ENCODE measurements around the gene TMEM35B. TPM values are rescaled to one million over a fixed set of nuclear protein-coding genes. Genes with fewer than 3 reads are reported as not detected.
"Not testable (repeated sequence)": the region's sequence is repeated elsewhere in the genome, so short reads cannot be mapped to it uniquely, and the experiment has no call there.

TMEM35B gene
- total RNA-seq, 2 experiments from 2014 or later = 26.5 to 28.8 TPM

GRCh38 chr1:34988581-34988980, 3.4 kb upstream of the TMEM35B start:
- Mint-ChIP-seq H3K36me3 (peaks cover 7% of the 10 kb centered on the region), H3K9me3 (no peaks in the 10 kb centered on the region), H3K4me3 (no peak overlapping the region), H3K27me3 (no peaks in the 10 kb centered on the region), H3K4me1 (ENCODE audit: low read depth) (peaks cover 31% of the 10 kb centered on the region), H3K27ac (no peak overlapping the region)
- no peak for DNase-seq
- intact Hi-C loops (cut with micrococcal nuclease) = loop anchor here (5.0 to 10.0 kb wide), 2 partner anchors 124 to 194 kb away; no protein-coding TSS in a partner anchor
- CTCF ChIA-PET = no interaction called here
- POLR2A ChIA-PET = no interaction called here

DNA sequence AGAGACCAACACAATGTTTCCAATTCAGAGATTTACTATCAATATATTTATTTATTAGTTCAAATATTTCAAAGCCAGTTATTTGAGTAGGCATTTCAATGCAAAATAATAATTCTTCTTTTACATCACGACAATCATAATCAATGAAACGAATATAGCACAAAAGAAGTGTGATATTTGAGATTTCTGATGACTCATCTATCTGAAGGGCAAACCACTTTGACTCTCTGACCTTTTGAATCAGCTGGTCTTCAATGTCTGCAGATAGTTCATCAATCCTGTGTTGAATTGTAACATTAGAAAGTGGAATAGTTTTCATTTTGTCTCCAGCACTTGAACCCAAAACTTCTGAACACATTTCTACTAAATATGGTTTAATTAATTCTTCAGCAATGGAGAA, 3.0 kb upstream of the TMEM35B start:
- DNase-seq = no peak
- Mint-ChIP-seq H3K27ac (no peak overlapping the region), H3K9me3 (no peaks in the 10 kb centered on the region), H3K4me3 (no peak overlapping the region), H3K27me3 (no peaks in the 10 kb centered on the region), H3K36me3 (peaks cover 7% of the 10 kb centered on the region), H3K4me1 (ENCODE audit: low read depth) (peaks cover 32% of the 10 kb centered on the region)
- CTCF ChIA-PET = no interaction called here
- POLR2A ChIA-PET = no interaction called here
- intact Hi-C loops (cut with micrococcal nuclease) = loop anchor here (5.0 to 10.0 kb wide), 2 partner anchors 123 to 194 kb away; no protein-coding TSS in a partner anchor

GRCh38 chr1:34987018-34987417, 1.9 kb upstream of the TMEM35B start:
- Mint-ChIP-seq H3K9me3 (no peaks in the 10 kb centered on the region), H3K36me3 (peaks cover 12% of the 10 kb centered on the region), H3K27me3 (no peaks in the 10 kb centered on the region), H3K27ac (no peak overlapping the region), H3K4me1 (ENCODE audit: low read depth) (peaks cover 38% of the 10 kb centered on the region), H3K4me3 (no peak overlapping the region)
- no peak for DNase-seq
- intact Hi-C loops (cut with micrococcal nuclease) = loop anchor here (5.0 to 10.0 kb wide), 2 partner anchors 122 to 195 kb away; no protein-coding TSS in a partner anchor
- ChIA-PET CTCF (interaction anchor here (1.6 kb wide), 1 partner anchor 9 kb away, joined by 3 read pairs; no protein-coding TSS in a partner anchor), POLR2A (no interaction called here)

DNA sequence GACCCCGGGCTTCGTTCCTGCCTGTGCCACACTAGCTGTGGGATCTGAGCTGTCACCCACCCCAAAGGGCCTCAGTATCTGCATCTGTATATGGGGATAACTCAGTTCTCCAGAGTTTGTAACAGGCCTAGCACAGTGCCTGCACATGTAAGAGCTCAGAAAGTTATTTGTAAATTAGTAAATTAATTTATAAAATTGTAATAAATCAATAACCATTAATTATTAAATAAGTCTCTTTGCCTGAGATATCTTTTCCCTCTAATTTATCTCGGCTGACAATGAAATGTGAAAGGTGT, 410 bp upstream of the TMEM35B start:
- Mint-ChIP-seq H3K4me3 (peak overlapping the region; percentile 97), H3K36me3 (peaks cover 22% of the 10 kb centered on the region), H3K27ac (peak overlapping the region; percentile 91), H3K4me1 (ENCODE audit: low read depth) (peaks cover 46% of the 10 kb centered on the region)
- CTCF ChIA-PET = interaction anchor here (1.4 to 2.6 kb wide), 7 partner anchors 11 to 730 kb away, joined by 3 to 24 read pairs (median 4); partner anchors contain the start of gene SMIM12
- DNase-seq, H3K27me3 Mint-ChIP-seq, H3K9me3 Mint-ChIP-seq: not testable (repeated sequence)
- intact Hi-C loops (cut with micrococcal nuclease) = loop anchor here (5.0 to 10.0 kb wide), 2 partner anchors 121 to 197 kb away; no protein-coding TSS in a partner anchor
- POLR2A ChIA-PET = interaction anchor here (0.8 to 2.1 kb wide), 9 partner anchors 13 to 784 kb away, joined by 3 to 7 read pairs (median 4); partner anchors contain the start of genes CLSPN, SMIM12, ZMYM1 and ZMYM6

GRCh38 chr1:34984435-34984792, 733 bp downstream of the TMEM35B start:
- CTCF ChIA-PET = interaction anchor here (1.0 to 2.6 kb wide), 8 partner anchors 9 to 731 kb away, joined by 3 to 24 read pairs (median 4); partner anchors contain the start of gene SMIM12
- Mint-ChIP-seq H3K36me3 (peaks cover 22% of the 10 kb centered on the region), H3K9me3 (no peaks in the 10 kb centered on the region), H3K27me3 (no peaks in the 10 kb centered on the region), H3K4me1 (ENCODE audit: low read depth) (peaks cover 46% of the 10 kb centered on the region), H3K27ac (peak overlapping the region; percentile 89), H3K4me3 (peak overlapping the region; percentile 97)
- DNase-seq = no peak
- POLR2A ChIA-PET = interaction anchor here (1.2 to 2.1 kb wide), 7 partner anchors 95 to 785 kb away, joined by 3 to 7 read pairs (median 4); partner anchors contain the start of genes CLSPN, SMIM12 and ZMYM1
- intact Hi-C loops (cut with micrococcal nuclease) = loop anchor here (10.0 kb wide), 1 partner anchor 120 kb away; no protein-coding TSS in a partner anchor

DNA sequence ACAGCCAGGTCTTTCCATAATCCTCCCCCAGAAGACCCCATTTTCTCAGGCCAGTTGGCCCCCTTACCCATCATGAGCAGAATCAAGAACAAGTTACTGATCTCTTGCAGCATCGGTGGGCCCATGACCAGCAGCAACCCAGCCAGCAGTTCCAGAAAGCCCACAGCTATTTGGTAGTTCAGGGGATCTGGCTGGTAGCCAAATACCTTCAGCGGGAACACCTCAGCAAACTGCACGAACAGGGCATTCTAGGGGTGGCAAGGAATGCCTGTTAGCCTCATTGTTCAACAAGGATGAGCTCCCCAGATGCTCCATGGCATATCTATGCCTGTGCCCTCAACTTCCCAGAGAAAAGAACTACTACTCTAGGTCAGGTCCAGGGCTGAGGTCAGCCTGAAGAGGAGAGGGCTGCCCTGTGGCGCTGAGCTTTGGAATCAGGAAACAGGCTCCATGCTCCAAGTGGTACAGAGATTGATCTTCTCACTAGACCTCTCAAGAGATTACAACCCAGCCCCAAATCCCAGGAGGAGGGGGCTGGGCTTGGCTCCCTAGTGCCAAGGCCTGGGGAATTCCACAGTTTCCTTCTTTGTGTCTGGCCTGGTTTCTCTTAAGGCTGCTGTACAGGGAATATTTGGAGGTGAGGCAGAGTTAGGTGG, 1.3 kb downstream of the TMEM35B start:
- no peak for DNase-seq
- Mint-ChIP-seq H3K4me1 (ENCODE audit: low read depth) (peaks cover 46% of the 10 kb centered on the region), H3K9me3 (no peaks in the 10 kb centered on the region), H3K27me3 (no peaks in the 10 kb centered on the region), H3K4me3 (peak overlapping the region; percentile 97), H3K27ac (peak overlapping the region; percentile 89), H3K36me3 (peaks cover 22% of the 10 kb centered on the region)
- ChIA-PET POLR2A (interaction anchor here (1.5 to 1.7 kb wide), 2 partner anchors 98 to 785 kb away, joined by 4 read pairs; partner anchors contain the start of gene CLSPN), CTCF (interaction anchor here (1.0 to 2.6 kb wide), 6 partner anchors 9 to 732 kb away, joined by 3 to 24 read pairs (median 6); no protein-coding TSS in a partner anchor)
- intact Hi-C loops (cut with micrococcal nuclease) = loop anchor here (10.0 kb wide), 1 partner anchor 119 kb away; no protein-coding TSS in a partner anchor

DNA sequence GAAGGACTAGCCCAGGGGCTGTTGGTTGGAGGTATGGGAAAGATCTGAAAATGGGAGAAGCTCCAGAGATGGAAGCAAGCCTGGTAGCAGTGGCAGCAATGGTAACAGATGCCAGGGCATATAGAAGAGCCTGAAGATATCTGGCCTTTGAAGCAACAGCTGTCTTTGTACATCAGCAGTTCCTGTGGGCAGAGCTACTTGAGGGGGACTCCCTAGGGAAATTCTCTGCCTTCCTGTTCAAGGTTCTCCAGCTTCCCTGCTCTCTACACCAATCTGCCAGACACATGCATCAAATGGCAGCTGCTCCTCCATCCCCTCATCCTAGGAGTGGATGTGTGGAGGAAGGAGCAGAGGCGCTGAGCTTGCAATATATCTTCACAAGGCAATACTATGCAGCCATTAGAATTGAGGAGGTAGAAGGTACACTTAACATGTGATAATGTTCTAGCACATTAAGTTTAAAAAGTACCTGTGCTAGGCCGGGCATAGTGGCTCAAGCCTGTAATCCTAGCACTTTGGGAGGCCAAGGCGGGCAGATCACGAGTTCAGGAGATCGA, 2.2 kb downstream of the TMEM35B start:
- DNase-seq = no peak
- no peaks in the 10 kb centered on the region for H3K27me3 Mint-ChIP-seq
- peak overlapping the region; percentile 37 for H3K4me3 Mint-ChIP-seq
- POLR2A ChIA-PET = no interaction called here
- CTCF ChIA-PET = interaction anchor here (0.8 kb wide), 1 partner anchor 219 kb away, joined by 3 read pairs; no protein-coding TSS in a partner anchor
- H3K9me3 Mint-ChIP-seq = no peaks in the 10 kb centered on the region
- intact Hi-C loops (cut with micrococcal nuclease) = loop anchor here (10.0 kb wide), 1 partner anchor 118 kb away; no protein-coding TSS in a partner anchor
- peak overlapping the region; percentile 38 for H3K27ac Mint-ChIP-seq
- H3K4me1 Mint-ChIP-seq (ENCODE audit: low read depth) = peaks cover 46% of the 10 kb centered on the region
- peaks cover 20% of the 10 kb centered on the region for H3K36me3 Mint-ChIP-seq

DNA sequence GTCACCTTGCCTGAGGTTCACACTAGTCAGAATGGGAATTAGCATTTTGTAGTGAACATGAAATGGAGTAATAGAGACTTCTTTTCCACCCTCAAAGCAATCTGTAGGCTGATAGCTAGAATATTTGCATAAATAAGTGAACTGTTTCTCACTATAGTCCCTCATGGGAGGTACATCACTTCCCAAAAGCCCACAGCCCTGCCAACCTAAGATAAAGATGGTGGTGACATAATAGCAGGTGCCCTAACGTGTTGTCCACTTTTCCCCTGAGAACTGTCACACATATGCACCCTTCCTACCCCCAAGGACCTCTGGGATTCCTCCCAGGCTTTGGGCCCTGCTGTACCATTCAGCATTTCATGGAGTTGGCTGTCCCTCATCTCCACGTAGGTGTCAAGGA, 4.4 kb downstream of the TMEM35B start:
- Mint-ChIP-seq H3K4me1 (ENCODE audit: low read depth) (peaks cover 32% of the 10 kb centered on the region), H3K27me3 (no peaks in the 10 kb centered on the region), H3K27ac (peak overlapping the region; percentile 8), H3K36me3 (peaks cover 26% of the 10 kb centered on the region), H3K9me3 (no peaks in the 10 kb centered on the region), H3K4me3 (no peak overlapping the region)
- DNase-seq = no peak
- ChIA-PET POLR2A (no interaction called here), CTCF (no interaction called here)
- intact Hi-C loops (cut with micrococcal nuclease) = loop anchor here (10.0 kb wide), 1 partner anchor 116 kb away; no protein-coding TSS in a partner anchor

- Mint-ChIP-seq H3K27ac (peak overlapping the region; percentile 40), H3K9me3 (no peaks in the 10 kb centered on the region), H3K4me3 (no peak overlapping the region), H3K4me1 (ENCODE audit: low read depth) (peaks cover 26% of the 10 kb centered on the region), H3K27me3 (no peaks in the 10 kb centered on the region), H3K36me3 (peaks cover 26% of the 10 kb centered on the region)
- POLR2A ChIA-PET = no interaction called here
- CTCF ChIA-PET = no interaction called here
- no peak for DNase-seq
- intact Hi-C loops (cut with micrococcal nuclease) = no loop called here
Observed at GRCh38 chr1:34978921-34979320, 6.2 kb downstream of the TMEM35B start.

- H3K4me1 Mint-ChIP-seq (ENCODE audit: low read depth) = peaks cover 18% of the 10 kb centered on the region
- DNase-seq = no peak
- ChIA-PET POLR2A (no interaction called here), CTCF (no interaction called here)
- H3K27me3 Mint-ChIP-seq = no peaks in the 10 kb centered on the region
- no peaks in the 10 kb centered on the region for H3K9me3 Mint-ChIP-seq
- no peak overlapping the region for H3K4me3 Mint-ChIP-seq
- peak overlapping the region; percentile 40 for H3K27ac Mint-ChIP-seq
- intact Hi-C loops (cut with micrococcal nuclease) = no loop called here
- peaks cover 24% of the 10 kb centered on the region for H3K36me3 Mint-ChIP-seq
Observed at GRCh38 chr1:34977858-34978257, 7.3 kb downstream of the TMEM35B start.

DNA sequence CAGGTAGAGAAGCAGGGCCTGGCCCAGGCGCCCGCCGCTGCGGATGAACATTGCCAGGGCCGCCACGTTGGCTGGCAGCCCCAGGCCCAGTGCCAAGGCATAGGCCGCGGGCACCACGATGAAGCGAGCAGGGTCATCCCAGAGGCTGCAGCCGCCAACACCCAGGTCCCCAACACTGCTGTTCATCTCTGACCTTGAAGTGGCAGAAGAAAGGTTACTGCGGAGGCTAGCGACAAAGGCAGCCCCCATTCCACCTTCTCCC, 8.0 kb downstream of the TMEM35B start:
- no peaks in the 10 kb centered on the region for H3K27me3 Mint-ChIP-seq
- H3K4me1 Mint-ChIP-seq (ENCODE audit: low read depth) = peaks cover 15% of the 10 kb centered on the region
- DNase-seq = no peak
- CTCF ChIA-PET = no interaction called here
- POLR2A ChIA-PET = no interaction called here
- no peak overlapping the region for H3K4me3 Mint-ChIP-seq
- peaks cover 22% of the 10 kb centered on the region for H3K36me3 Mint-ChIP-seq
- intact Hi-C loops (cut with micrococcal nuclease) = no loop called here
- no peak overlapping the region for H3K27ac Mint-ChIP-seq
- no peaks in the 10 kb centered on the region for H3K9me3 Mint-ChIP-seq

DNA sequence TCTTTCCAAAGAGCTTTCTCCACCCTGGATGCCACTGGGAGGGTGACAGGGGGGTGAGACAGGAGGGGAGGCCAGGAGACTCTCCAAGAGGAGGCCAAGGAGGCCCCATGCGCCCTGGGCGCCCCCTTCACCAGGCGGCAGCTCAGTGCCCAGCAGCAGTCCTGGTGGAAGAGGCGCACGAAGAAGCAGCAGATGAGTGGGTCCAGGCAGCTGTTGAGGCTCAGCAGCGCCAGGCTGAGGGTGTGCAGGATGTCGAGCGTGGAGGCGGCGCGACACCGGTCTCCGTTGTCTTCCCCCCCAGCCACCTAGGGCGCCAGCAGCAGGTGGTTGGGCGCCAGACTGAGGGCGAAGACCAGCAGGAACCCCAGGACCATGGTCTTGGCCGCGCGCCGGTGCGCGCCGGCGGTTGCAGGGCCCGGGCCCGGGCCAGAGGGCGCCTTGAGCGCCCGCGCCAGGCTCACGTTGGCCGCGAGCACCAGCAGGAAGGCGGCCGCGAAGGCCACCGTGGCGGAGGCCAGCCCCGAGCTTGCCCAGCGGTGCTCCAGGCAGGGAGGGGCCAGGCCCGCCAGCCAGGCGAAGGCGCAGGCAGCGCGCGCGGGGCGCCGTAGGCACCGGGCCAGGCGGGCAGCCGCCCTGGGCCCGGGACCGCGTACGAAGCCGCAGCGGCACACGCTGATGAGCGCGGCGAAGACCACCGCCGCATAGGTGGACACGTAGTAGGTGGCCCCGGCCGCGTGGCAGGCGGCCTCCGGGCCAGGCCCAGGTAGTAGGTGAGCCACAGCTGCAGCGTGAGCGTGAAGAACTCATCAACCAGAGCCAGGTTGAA, 8.6 kb downstream of the TMEM35B start:
- H3K9me3 Mint-ChIP-seq = no peaks in the 10 kb centered on the region
- DNase-seq = no peak
- H3K36me3 Mint-ChIP-seq = peaks cover 17% of the 10 kb centered on the region
- peaks cover 15% of the 10 kb centered on the region for H3K4me1 Mint-ChIP-seq (ENCODE audit: low read depth)
- no peak overlapping the region for H3K4me3 Mint-ChIP-seq
- CTCF ChIA-PET = no interaction called here
- no peak overlapping the region for H3K27ac Mint-ChIP-seq
- intact Hi-C loops (cut with micrococcal nuclease) = no loop called here
- POLR2A ChIA-PET = no interaction called here
- no peaks in the 10 kb centered on the region for H3K27me3 Mint-ChIP-seq
